Stimulated activated naive CD8-positive, alpha-beta T cell treated with anti-CD3 and anti-CD28 coated beads, Interleukin-15, Interleukin-2, amounts not matched to agents 100 U/mL and 50 U/mL, for 24 hours (primary cell): ENCODE data around the gene SUPT3H.

Source experiments
- ATAC-seq: fragments of 150-1000 bp; cut with Tn5 transposase; one replicate; pipeline ENCODE4 v1.10.0; 2021
- DNase-seq: peaks from one replicate; pipeline ENCODE4 v3.0.0; 2021

Gene SUPT3H

GRCh38 chr6:44789806-44790205, 587.9 kb downstream of the SUPT3H start:
- DNase-seq (no peak), ATAC-seq (no peak)

GRCh38 chr6:44789061-44789460, 588.7 kb downstream of the SUPT3H start:
- ATAC-seq (no peak), DNase-seq (no peak)

GRCh38 chr6:44788387-44788981, 589.2 kb downstream of the SUPT3H start:
- ATAC-seq: no peak
- DNase-seq: no peak

DNA sequence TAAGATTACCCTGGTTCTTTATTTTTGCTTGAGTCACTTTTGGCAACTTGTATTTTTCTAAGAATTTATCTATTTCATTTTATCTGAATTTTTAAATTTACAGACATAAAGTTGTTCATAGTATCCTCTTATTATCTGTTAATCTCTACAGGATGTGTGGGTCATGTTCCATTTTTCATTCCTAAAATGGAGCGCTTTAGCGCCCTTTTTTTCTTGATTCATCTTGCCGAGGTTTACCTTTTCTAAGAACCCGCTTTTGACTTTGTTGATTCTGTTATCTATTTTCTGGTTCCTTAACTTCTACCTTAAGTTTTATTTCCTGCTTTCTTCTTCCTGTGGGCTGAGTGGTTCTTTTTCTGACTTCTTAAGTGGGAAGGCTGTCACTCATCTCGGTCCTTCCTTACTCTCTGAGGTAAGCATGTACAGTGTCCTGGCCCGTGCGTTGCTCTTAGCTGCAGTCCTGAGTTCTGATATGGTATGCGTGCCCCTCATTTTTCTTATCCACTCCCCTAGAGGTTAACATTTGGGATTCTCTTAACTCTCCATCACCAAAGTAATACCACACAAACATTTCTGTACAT, 590.4 kb downstream of the SUPT3H start:
- DNase-seq (peak; percentile 15), ATAC-seq (peak; percentile 57)

DNA sequence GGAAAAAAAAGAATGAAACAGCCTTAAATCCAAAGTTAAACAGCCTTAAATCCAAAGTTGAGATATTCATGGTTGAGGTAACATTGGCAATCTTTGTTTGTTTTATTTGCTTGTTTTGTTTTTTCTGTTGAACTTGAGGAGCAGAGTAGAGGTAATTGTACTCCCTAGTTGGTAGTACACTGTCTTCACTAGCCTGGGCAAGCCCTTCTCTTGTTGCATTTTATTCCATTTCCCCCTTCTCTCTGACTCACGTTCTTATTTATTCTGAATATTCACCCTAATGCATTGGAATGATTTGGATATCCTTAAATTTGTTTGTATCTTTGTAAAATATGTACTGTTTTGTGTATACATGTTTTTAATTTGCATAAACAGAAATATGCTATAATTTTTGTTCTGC, 592.6 kb downstream of the SUPT3H start:
- DNase-seq (no peak), ATAC-seq (no peak)

DNA sequence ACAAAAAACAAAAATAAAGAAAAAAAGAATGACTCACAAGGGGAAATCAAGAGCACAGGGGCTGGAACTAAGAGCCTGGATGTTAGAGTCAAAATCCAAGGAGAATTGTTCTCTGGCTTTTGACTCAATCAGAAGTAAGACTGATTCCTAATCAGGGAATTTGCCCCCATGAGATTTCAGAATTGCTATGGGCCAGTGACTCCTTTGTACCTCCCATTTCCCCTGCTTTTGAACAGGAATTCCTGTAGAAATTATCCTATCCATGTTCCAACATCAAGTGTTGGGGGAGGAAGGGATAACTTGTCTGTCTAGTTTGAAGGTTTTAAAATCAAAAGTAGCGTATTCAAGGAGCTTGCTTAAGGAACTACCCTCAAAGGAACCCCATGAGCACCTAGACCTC, 593.5 kb downstream of the SUPT3H start:
- ATAC-seq (no peak), DNase-seq (no peak)

- ATAC-seq: no peak
- DNase-seq: no peak
Measured at GRCh38 chr6:44782892-44783291, 594.8 kb downstream of the SUPT3H start.

DNA sequence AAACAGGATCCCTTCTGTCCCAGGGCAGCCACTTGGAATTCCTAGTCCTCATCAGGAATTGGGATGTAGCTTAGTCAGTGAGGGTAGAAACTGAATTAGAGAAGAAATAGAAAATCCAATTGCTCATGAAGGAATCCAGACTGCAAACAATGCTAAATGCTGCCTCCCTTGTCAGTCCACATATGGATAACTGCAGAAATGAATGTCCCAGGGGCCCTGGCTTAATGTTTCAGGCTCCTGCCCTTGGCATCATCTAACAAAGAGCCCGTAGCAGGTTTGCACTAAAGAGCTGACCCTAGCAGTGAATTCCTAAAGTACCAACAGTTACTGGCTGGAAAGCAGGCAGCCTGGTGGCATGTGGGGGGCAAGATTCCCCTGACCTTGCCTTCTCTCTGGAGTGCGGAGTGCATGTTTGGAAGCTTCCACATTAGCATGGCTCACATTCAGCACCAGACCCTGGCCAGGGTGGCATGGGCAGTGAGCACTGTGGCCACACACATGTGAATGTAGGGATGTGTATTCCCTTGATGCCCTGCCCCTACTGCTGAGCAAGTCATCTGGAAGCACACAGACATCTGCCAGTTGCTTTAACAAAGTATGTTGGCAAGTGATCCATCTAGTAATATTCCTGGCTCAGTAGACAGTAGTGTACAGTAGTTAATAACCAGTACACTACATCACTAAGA, 595.7 kb downstream of the SUPT3H start:
- ATAC-seq (no peak), DNase-seq (no peak)

DNA sequence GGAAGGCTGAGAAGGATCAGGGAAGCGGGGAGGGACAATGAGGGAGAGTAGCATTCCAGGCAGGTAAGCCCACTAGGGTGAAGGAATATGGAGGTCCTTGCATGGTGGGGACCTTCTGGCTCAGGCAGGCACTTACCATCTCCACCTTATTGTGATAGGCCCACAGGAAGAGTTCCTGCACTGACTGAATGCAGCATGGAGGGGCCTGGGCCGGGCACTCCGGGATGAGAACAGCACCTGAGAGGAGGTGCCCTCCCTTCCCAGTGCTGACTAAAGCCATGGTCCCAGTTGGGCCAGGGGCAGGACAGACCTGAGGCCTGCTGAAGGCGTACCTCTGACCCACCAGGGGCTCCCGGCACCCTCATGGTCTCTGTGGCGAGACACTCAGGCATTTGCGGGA, 597.6 kb downstream of the SUPT3H start:
- DNase-seq (no peak), ATAC-seq (no peak)

GRCh38 chr6:44779130-44779826, 598.5 kb downstream of the SUPT3H start:
- no peak for ATAC-seq

More at GRCh38 chr6:44779130-44779826, 598.5 kb downstream of the SUPT3H start:
- DNase-seq: no peak
